ENCODE results near the gene TPP1. TPM values are rescaled to one million over a fixed set of nuclear protein-coding genes. Genes with fewer than 3 reads are reported as not detected.
A peak's percentile ranks its signal among the peaks of the same experiment; 100 is the strongest.

The TPP1 gene
- total and polyA plus RNA-seq, 5 donors: 52.6 to 98.3 (median 72.2) TPM

GRCh38 chr11:6579681-6580080, 39.5 kb downstream of the TPP1 start:
- ATAC-seq: no peak
- intact Hi-C loops (cut with DNase I): no loop called here
- 83% methylated on average over 2 of the region's 2 CpGs for WGBS
- no peak for DNase-seq
- Histone ChIP-seq H3K9me3 (ENCODE audit: control insufficient read depth, low read length) (no peaks in the 10 kb centered on the region), H3K27me3 (ENCODE audit: control insufficient read depth, insufficient read depth) (no peaks in the 10 kb centered on the region), H3K4me1 (ENCODE audit: control insufficient read depth, insufficient read depth, low read length) (peaks cover 5% of the 10 kb centered on the region), H3K27ac (ENCODE audit: low read length) (no peak overlapping the region), H3K4me3 (ENCODE audit: low read length) (no peak overlapping the region)

- no peak for ATAC-seq
- H3K27ac ChIP-seq (ENCODE audit: low read length): no peak overlapping the region
- no peak for DNase-seq
- H3K9me3 ChIP-seq (ENCODE audit: control insufficient read depth, low read length): no peaks in the 10 kb centered on the region
- WGBS: 88% methylated on average over 1 of the region's 1 CpG
- H3K4me1 ChIP-seq (ENCODE audit: control insufficient read depth, insufficient read depth, low read length): peaks cover 5% of the 10 kb centered on the region
- intact Hi-C loops (cut with DNase I): no loop called here
- H3K4me3 ChIP-seq (ENCODE audit: low read length): no peak overlapping the region
- no peaks in the 10 kb centered on the region for H3K27me3 ChIP-seq (ENCODE audit: control insufficient read depth, insufficient read depth)
These were observed 41.1 kb downstream of the TPP1 start for GRCh38 chr11:6578134-6578533.

- DNase-seq (peak; percentile 48 to 59 (median 55)), ATAC-seq (peak; percentile 75 to 80)
- H3K4me1 ChIP-seq (ENCODE audit: control insufficient read depth, insufficient read depth, low read length): peaks cover 5% of the 10 kb centered on the region
- 15% methylated on average over 6 of the region's 6 CpGs for WGBS
- intact Hi-C loops (cut with DNase I): no loop called here
- no peaks in the 10 kb centered on the region for H3K9me3 ChIP-seq (ENCODE audit: control insufficient read depth, low read length)
- H3K4me3 ChIP-seq (ENCODE audit: low read length): no peak overlapping the region
- no peaks in the 10 kb centered on the region for H3K27me3 ChIP-seq (ENCODE audit: control insufficient read depth, insufficient read depth)
- H3K27ac ChIP-seq (ENCODE audit: low read length): peak overlapping the region; percentile 60
These were observed 42.5 kb downstream of the TPP1 start for GRCh38 chr11:6576471-6577373.

- H3K9me3 ChIP-seq (ENCODE audit: control insufficient read depth, low read length): no peaks in the 10 kb centered on the region
- WGBS: 82% methylated on average over 6 of the region's 6 CpGs
- H3K27me3 ChIP-seq (ENCODE audit: control insufficient read depth, insufficient read depth): no peaks in the 10 kb centered on the region
- intact Hi-C loops (cut with DNase I): no loop called here
- ATAC-seq: no peak
- no peak overlapping the region for H3K27ac ChIP-seq (ENCODE audit: low read length)
- no peak overlapping the region for H3K4me3 ChIP-seq (ENCODE audit: low read length)
- DNase-seq: no peak
- H3K4me1 ChIP-seq (ENCODE audit: control insufficient read depth, insufficient read depth, low read length): peaks cover 5% of the 10 kb centered on the region
These were observed 44.2 kb downstream of the TPP1 start for GRCh38 chr11:6574816-6575715.

GRCh38 chr11:6572215-6572614, 47.0 kb downstream of the TPP1 start:
- peaks cover 10% of the 10 kb centered on the region for H3K4me1 ChIP-seq (ENCODE audit: control insufficient read depth, insufficient read depth, low read length)
- H3K4me3 ChIP-seq (ENCODE audit: low read length): no peak overlapping the region
- H3K9me3 ChIP-seq (ENCODE audit: control insufficient read depth, low read length): no peaks in the 10 kb centered on the region
- H3K27ac ChIP-seq (ENCODE audit: low read length): no peak overlapping the region
- DNase-seq (no peak), ATAC-seq (no peak)
- no peaks in the 10 kb centered on the region for H3K27me3 ChIP-seq (ENCODE audit: control insufficient read depth, insufficient read depth)
- 68% methylated on average over 2 of the region's 2 CpGs for WGBS
- intact Hi-C loops (cut with DNase I): no loop called here

GRCh38 chr11:6571434-6572008, 47.7 kb downstream of the TPP1 start:
- Histone ChIP-seq H3K4me1 (ENCODE audit: control insufficient read depth, insufficient read depth, low read length) (peaks cover 5% of the 10 kb centered on the region), H3K4me3 (ENCODE audit: low read length) (no peak overlapping the region), H3K27ac (ENCODE audit: low read length) (no peak overlapping the region), H3K9me3 (ENCODE audit: control insufficient read depth, low read length) (no peaks in the 10 kb centered on the region), H3K27me3 (ENCODE audit: control insufficient read depth, insufficient read depth) (no peaks in the 10 kb centered on the region)
- intact Hi-C loops (cut with DNase I): no loop called here
- WGBS: 78% methylated on average over 22 of the region's 22 CpGs
- no peak for ATAC-seq
- DNase-seq: no peak

- H3K27ac ChIP-seq (ENCODE audit: low read length): no peak overlapping the region
- peaks cover 5% of the 10 kb centered on the region for H3K4me1 ChIP-seq (ENCODE audit: control insufficient read depth, insufficient read depth, low read length)
- intact Hi-C loops (cut with DNase I): no loop called here
- ATAC-seq: peak; percentile 13 to 56
- H3K27me3 ChIP-seq (ENCODE audit: control insufficient read depth, insufficient read depth): no peaks in the 10 kb centered on the region
- no peak overlapping the region for H3K4me3 ChIP-seq (ENCODE audit: low read length)
- H3K9me3 ChIP-seq (ENCODE audit: control insufficient read depth, low read length): no peaks in the 10 kb centered on the region
- 76% methylated on average over 62 of the region's 62 CpGs for WGBS
- DNase-seq: peak in 2 of 3 donors; percentile 69 to 74
These were observed 48.4 kb downstream of the TPP1 start for GRCh38 chr11:6570691-6571427.

- no peak for ATAC-seq
- intact Hi-C loops (cut with DNase I): no loop called here
- DNase-seq: no peak
- WGBS: 89% methylated on average over 5 of the region's 5 CpGs
- Histone ChIP-seq H3K4me1 (ENCODE audit: control insufficient read depth, insufficient read depth, low read length) (peaks cover 5% of the 10 kb centered on the region), H3K27ac (ENCODE audit: low read length) (no peak overlapping the region), H3K27me3 (ENCODE audit: control insufficient read depth, insufficient read depth) (no peaks in the 10 kb centered on the region), H3K4me3 (ENCODE audit: low read length) (no peak overlapping the region), H3K9me3 (ENCODE audit: control insufficient read depth, low read length) (no peaks in the 10 kb centered on the region)
These were observed 49.5 kb downstream of the TPP1 start for GRCh38 chr11:6569706-6570105.

GRCh38 chr11:6568191-6568918, 50.9 kb downstream of the TPP1 start:
- DNase-seq: peak; percentile 42 to 77 (median 76)
- WGBS: 68% methylated on average over 4 of the region's 4 CpGs
- Histone ChIP-seq H3K27ac (ENCODE audit: low read length) (no peak overlapping the region), H3K9me3 (ENCODE audit: control insufficient read depth, low read length) (no peaks in the 10 kb centered on the region), H3K4me3 (ENCODE audit: low read length) (no peak overlapping the region), H3K27me3 (ENCODE audit: control insufficient read depth, insufficient read depth) (no peaks in the 10 kb centered on the region), H3K4me1 (ENCODE audit: control insufficient read depth, insufficient read depth, low read length) (peaks cover 5% of the 10 kb centered on the region)
- peak; percentile 25 to 40 for ATAC-seq
- intact Hi-C loops (cut with DNase I): no loop called here

- ATAC-seq (no peak), DNase-seq (no peak)
- intact Hi-C loops (cut with DNase I): no loop called here
- WGBS: 90% methylated on average over 7 of the region's 7 CpGs
- Histone ChIP-seq H3K27ac (ENCODE audit: low read length) (no peak overlapping the region), H3K4me1 (ENCODE audit: control insufficient read depth, insufficient read depth, low read length) (peaks cover 5% of the 10 kb centered on the region), H3K9me3 (ENCODE audit: control insufficient read depth, low read length) (no peaks in the 10 kb centered on the region), H3K27me3 (ENCODE audit: control insufficient read depth, insufficient read depth) (no peaks in the 10 kb centered on the region), H3K4me3 (ENCODE audit: low read length) (no peak overlapping the region)
These were observed 51.9 kb downstream of the TPP1 start for GRCh38 chr11:6567371-6567745.

Measured in right cardiac atrium (tissue), 5 donors.